Measurements from ENCODE around the gene INIP.
"Not testable (repeated sequence)": the region's sequence is repeated elsewhere in the genome, so short reads cannot be mapped to it uniquely, and the experiment has no call there.

INIP gene

GRCh38 chr9:112725961-112726360 is 8.0 kb upstream of the INIP start:
- no peaks in the 10 kb centered on the region for H3K36me3 ChIP-seq (ENCODE audit: control insufficient read depth, insufficient read depth, low read length)
- no peaks in the 10 kb centered on the region for H3K27me3 ChIP-seq (ENCODE audit: control insufficient read depth, insufficient read depth, low read length)
- no peak overlapping the region for H3K27ac ChIP-seq (ENCODE audit: low read depth, low read length)
- no peak overlapping the region for H3K4me3 ChIP-seq (ENCODE audit: low read length)
- H3K4me1 ChIP-seq (ENCODE audit: control insufficient read depth, insufficient read depth, low read length) = no peaks in the 10 kb centered on the region
- no peak overlapping the region for H3K9ac ChIP-seq (ENCODE audit: low read length)

DNA sequence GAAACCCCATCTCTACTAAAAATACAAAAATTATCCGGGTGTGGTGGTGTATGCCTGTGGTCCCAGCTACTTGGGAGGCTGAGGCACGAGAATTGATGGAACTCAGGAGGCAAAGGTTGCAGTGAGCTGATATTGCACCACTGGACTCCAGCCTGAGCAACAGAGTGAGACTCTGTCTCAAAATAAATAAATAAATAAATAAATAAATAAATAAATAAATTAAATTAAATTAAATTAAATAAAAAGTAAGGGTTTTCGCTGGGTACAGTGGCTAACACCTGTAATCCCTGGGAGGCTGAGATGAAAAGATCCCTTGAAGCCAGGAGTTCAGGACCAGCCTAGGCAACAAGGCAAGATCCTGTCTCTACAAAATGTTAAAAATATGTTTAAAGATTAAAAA is 4.8 kb upstream of the INIP start:
- not testable (repeated sequence) for H3K4me3 ChIP-seq (ENCODE audit: low read length); H3K4me1 ChIP-seq (ENCODE audit: control insufficient read depth, insufficient read depth, low read length); H3K27ac ChIP-seq (ENCODE audit: low read depth, low read length); H3K27me3 ChIP-seq (ENCODE audit: control insufficient read depth, insufficient read depth, low read length); H3K36me3 ChIP-seq (ENCODE audit: control insufficient read depth, insufficient read depth, low read length); H3K9ac ChIP-seq (ENCODE audit: low read length)

GRCh38 chr9:112720113-112720780 is 2.3 kb upstream of the INIP start:
- Histone ChIP-seq H3K36me3 (ENCODE audit: control insufficient read depth, insufficient read depth, low read length) (no peaks in the 10 kb centered on the region), H3K9ac (ENCODE audit: low read length) (no peak overlapping the region), H3K27ac (ENCODE audit: low read depth, low read length) (no peak overlapping the region), H3K4me3 (ENCODE audit: low read length) (no peak overlapping the region), H3K27me3 (ENCODE audit: control insufficient read depth, insufficient read depth, low read length) (no peaks in the 10 kb centered on the region), H3K4me1 (ENCODE audit: control insufficient read depth, insufficient read depth, low read length) (peaks cover 4% of the 10 kb centered on the region)

- Histone ChIP-seq H3K27me3 (ENCODE audit: control insufficient read depth, insufficient read depth, low read length) (no peaks in the 10 kb centered on the region), H3K4me3 (ENCODE audit: low read length) (no peak overlapping the region), H3K27ac (ENCODE audit: low read depth, low read length) (no peak overlapping the region), H3K4me1 (ENCODE audit: control insufficient read depth, insufficient read depth, low read length) (peaks cover 4% of the 10 kb centered on the region), H3K36me3 (ENCODE audit: control insufficient read depth, insufficient read depth, low read length) (no peaks in the 10 kb centered on the region), H3K9ac (ENCODE audit: low read length) (no peak overlapping the region)
Observed at GRCh38 chr9:112719696-112720095, 1.8 kb upstream of the INIP start.

DNA sequence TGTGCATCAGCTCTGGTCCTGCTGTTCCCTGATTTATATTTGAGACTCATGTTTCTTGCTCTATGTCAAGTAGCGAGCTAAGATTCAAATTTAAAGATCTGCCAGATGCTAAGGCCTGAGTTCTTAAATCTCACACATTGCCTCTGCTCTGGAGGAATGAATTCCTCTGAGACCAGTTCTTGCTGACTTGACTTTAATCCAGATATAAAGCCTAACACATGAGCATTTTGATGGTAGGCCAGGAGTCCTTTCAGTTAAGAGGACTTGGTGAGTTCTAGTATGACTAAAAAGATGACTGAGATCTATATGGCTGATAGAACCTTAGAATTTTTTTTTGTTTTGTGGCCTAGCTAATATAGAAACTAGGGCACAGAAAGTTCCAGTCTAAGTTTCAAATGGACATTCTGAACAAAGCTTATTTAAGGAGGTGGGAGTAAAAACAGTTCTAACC is 1.3 kb upstream of the INIP start:
- Histone ChIP-seq H3K27me3 (ENCODE audit: control insufficient read depth, insufficient read depth, low read length) (no peaks in the 10 kb centered on the region), H3K36me3 (ENCODE audit: control insufficient read depth, insufficient read depth, low read length) (no peaks in the 10 kb centered on the region), H3K27ac (ENCODE audit: low read depth, low read length) (no peak overlapping the region), H3K4me1 (ENCODE audit: control insufficient read depth, insufficient read depth, low read length) (peaks cover 4% of the 10 kb centered on the region), H3K9ac (ENCODE audit: low read length) (no peak overlapping the region), H3K4me3 (ENCODE audit: low read length) (no peak overlapping the region)

GRCh38 chr9:112712678-112713077 is 5.2 kb downstream of the INIP start:
- no peak overlapping the region for H3K4me3 ChIP-seq (ENCODE audit: low read length)
- H3K4me1 ChIP-seq (ENCODE audit: control insufficient read depth, insufficient read depth, low read length) = peaks cover 4% of the 10 kb centered on the region
- no peaks in the 10 kb centered on the region for H3K36me3 ChIP-seq (ENCODE audit: control insufficient read depth, insufficient read depth, low read length)
- no peaks in the 10 kb centered on the region for H3K27me3 ChIP-seq (ENCODE audit: control insufficient read depth, insufficient read depth, low read length)
- no peak overlapping the region for H3K9ac ChIP-seq (ENCODE audit: low read length)
- no peak overlapping the region for H3K27ac ChIP-seq (ENCODE audit: low read depth, low read length)

DNA sequence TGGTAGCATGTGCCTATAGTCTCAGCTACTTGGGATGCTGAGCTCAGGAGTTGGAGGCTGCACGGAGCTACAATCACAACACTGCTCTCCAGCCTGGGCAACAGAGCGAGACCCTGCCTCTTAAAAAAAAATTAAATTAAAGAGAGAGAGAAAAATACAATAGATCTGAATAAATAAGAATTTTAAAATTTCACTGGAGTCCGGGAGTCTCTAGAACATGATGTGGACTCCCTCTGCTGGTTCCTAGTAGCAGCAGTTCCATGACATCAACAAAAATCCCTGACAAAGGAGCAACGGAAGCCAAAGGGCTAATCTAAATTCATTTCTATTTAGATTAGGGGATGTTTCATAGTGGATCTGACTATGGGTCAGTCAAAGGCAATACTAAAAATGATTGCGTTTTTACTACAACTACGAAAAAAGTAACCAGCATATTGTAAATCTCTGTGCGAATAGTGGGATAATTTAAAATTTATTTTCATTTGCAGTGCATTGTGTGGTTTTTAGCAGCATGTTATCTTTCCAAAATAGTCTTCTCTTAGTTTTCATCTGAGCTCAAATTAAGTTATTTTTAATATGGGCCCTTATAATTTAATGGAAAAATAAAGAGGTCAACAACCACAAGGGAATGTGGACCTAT is 6.7 kb downstream of the INIP start:
- no peaks in the 10 kb centered on the region for H3K36me3 ChIP-seq (ENCODE audit: control insufficient read depth, insufficient read depth, low read length)
- H3K9ac ChIP-seq (ENCODE audit: low read length) = no peak overlapping the region
- no peak overlapping the region for H3K4me3 ChIP-seq (ENCODE audit: low read length)
- H3K27me3 ChIP-seq (ENCODE audit: control insufficient read depth, insufficient read depth, low read length) = no peaks in the 10 kb centered on the region
- no peak overlapping the region for H3K27ac ChIP-seq (ENCODE audit: low read depth, low read length)
- H3K4me1 ChIP-seq (ENCODE audit: control insufficient read depth, insufficient read depth, low read length) = no peaks in the 10 kb centered on the region

- H3K9ac ChIP-seq (ENCODE audit: low read length) = no peak overlapping the region
- no peaks in the 10 kb centered on the region for H3K27me3 ChIP-seq (ENCODE audit: control insufficient read depth, insufficient read depth, low read length)
- H3K27ac ChIP-seq (ENCODE audit: low read depth, low read length) = no peak overlapping the region
- H3K36me3 ChIP-seq (ENCODE audit: control insufficient read depth, insufficient read depth, low read length) = no peaks in the 10 kb centered on the region
- H3K4me1 ChIP-seq (ENCODE audit: control insufficient read depth, insufficient read depth, low read length) = no peaks in the 10 kb centered on the region
- H3K4me3 ChIP-seq (ENCODE audit: low read length) = no peak overlapping the region
Observed at GRCh38 chr9:112705768-112706427, 12.0 kb downstream of the INIP start.

- H3K27me3 ChIP-seq (ENCODE audit: control insufficient read depth, insufficient read depth, low read length) = no peaks in the 10 kb centered on the region
- no peak overlapping the region for H3K4me3 ChIP-seq (ENCODE audit: low read length)
- H3K9ac ChIP-seq (ENCODE audit: low read length) = no peak overlapping the region
- H3K27ac ChIP-seq (ENCODE audit: low read depth, low read length) = no peak overlapping the region
- H3K4me1 ChIP-seq (ENCODE audit: control insufficient read depth, insufficient read depth, low read length) = no peaks in the 10 kb centered on the region
- peaks cover 2% of the 10 kb centered on the region for H3K36me3 ChIP-seq (ENCODE audit: control insufficient read depth, insufficient read depth, low read length)
Observed at GRCh38 chr9:112703304-112703703, 14.6 kb downstream of the INIP start.

- H3K36me3 ChIP-seq (ENCODE audit: control insufficient read depth, insufficient read depth, low read length) = peaks cover 2% of the 10 kb centered on the region
- no peak overlapping the region for H3K9ac ChIP-seq (ENCODE audit: low read length)
- no peak overlapping the region for H3K4me3 ChIP-seq (ENCODE audit: low read length)
- no peaks in the 10 kb centered on the region for H3K4me1 ChIP-seq (ENCODE audit: control insufficient read depth, insufficient read depth, low read length)
- no peak overlapping the region for H3K27ac ChIP-seq (ENCODE audit: low read depth, low read length)
- no peaks in the 10 kb centered on the region for H3K27me3 ChIP-seq (ENCODE audit: control insufficient read depth, insufficient read depth, low read length)
Observed at GRCh38 chr9:112700085-112700484, 17.8 kb downstream of the INIP start.

DNA sequence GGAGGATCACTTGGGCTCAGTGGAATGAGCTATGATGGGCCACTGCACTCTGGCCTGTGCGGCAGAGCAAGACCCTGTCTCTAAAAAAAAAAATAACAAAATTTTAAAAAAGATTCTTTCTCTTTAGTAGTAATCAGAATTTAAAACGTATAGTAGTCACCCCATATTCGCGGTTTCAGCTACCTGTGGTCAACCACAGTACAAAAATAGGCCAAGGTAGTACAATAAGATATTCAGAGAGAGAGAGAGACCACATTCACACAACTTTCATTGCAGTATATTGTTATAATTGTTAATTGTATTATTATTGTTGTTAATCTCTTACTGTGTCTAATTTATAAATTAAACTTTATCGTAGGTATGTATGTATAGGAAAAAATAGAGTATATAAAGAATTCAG is 18.7 kb downstream of the INIP start:
- Histone ChIP-seq H3K27ac (ENCODE audit: low read depth, low read length) (no peak overlapping the region), H3K4me3 (ENCODE audit: low read length) (no peak overlapping the region), H3K27me3 (ENCODE audit: control insufficient read depth, insufficient read depth, low read length) (no peaks in the 10 kb centered on the region), H3K36me3 (ENCODE audit: control insufficient read depth, insufficient read depth, low read length) (peaks cover 2% of the 10 kb centered on the region), H3K9ac (ENCODE audit: low read length) (no peak overlapping the region), H3K4me1 (ENCODE audit: control insufficient read depth, insufficient read depth, low read length) (no peaks in the 10 kb centered on the region)

DNA sequence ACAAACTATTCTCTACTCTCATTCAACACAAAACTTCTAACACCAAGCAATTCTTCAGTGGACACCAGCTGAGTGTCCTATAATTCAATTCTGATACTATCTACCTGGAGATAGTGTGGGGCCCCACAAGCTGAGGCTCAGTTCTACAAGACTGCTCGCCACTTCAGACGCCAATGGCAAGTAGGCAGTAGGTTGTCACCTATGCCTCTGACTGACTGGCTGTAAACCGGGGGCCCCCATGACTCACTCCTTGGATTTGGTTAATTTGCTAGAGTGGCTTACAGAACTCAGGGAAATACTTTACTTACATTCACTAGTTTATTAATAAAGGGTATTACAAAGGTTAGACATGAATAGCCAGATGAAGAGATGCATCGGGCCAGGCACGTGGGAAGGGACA is 21.5 kb downstream of the INIP start:
- no peak overlapping the region for H3K9ac ChIP-seq (ENCODE audit: low read length)
- no peak overlapping the region for H3K4me3 ChIP-seq (ENCODE audit: low read length)
- H3K36me3 ChIP-seq (ENCODE audit: control insufficient read depth, insufficient read depth, low read length) = peaks cover 6% of the 10 kb centered on the region
- H3K27ac ChIP-seq (ENCODE audit: low read depth, low read length) = no peak overlapping the region
- H3K27me3 ChIP-seq (ENCODE audit: control insufficient read depth, insufficient read depth, low read length) = no peaks in the 10 kb centered on the region
- no peaks in the 10 kb centered on the region for H3K4me1 ChIP-seq (ENCODE audit: control insufficient read depth, insufficient read depth, low read length)

Measured in rectal smooth muscle tissue (tissue), 1 donor.